Lower lobe of right lung (tissue), 2 donors: ENCODE data around the gene EML3. TPM values are rescaled to one million over a fixed set of nuclear protein-coding genes. Genes with fewer than 3 reads are reported as not detected.

Experiments used
- ATAC-seq, 2 donors: fragments of 200-7000 bp; cut with Tn5 transposase; one replicate each; pipeline ENCODE4 v1.9.1; 2020 to 2022; ENCODE audit warnings: mild to moderate bottlenecking in 2 of 2, moderate library complexity in 2 of 2
- DNase-seq: peaks from one replicate; pipeline ENCODE4 v3.0.0-alpha.2; 2020
- H3K27ac ChIP-seq: fragments of 200-600 bp; one replicate; pipeline ENCODE4 v1.8.0; 2022
- H3K27me3 ChIP-seq: fragments of 200-600 bp; one replicate; pipeline ENCODE4 v1.8.0; 2022; ENCODE audit warnings: low read depth
- H3K36me3 ChIP-seq: fragments of 200-600 bp; one replicate; pipeline ENCODE4 v1.8.0; 2022; ENCODE audit warnings: mild to moderate bottlenecking
- H3K4me1 ChIP-seq: fragments of 200-600 bp; one replicate; pipeline ENCODE4 v1.8.0; 2022
- H3K4me3 ChIP-seq: fragments of 200-600 bp; one replicate; pipeline ENCODE4 v1.8.0; 2022; ENCODE audit warnings: mild to moderate bottlenecking
- H3K9me3 ChIP-seq: fragments of 200-600 bp; one replicate; pipeline ENCODE4 v1.8.0; 2022
- CTCF ChIP-seq: fragments of 200-600 bp; IDR thresholded peaks from one replicate; pipeline ENCODE4 v1.8.0; 2022; ENCODE audit warnings: antibody characterized with exemption, mild to moderate bottlenecking
- intact Hi-C: fragments of 100-400 bp; cut with DNase I; formaldehyde crosslinking; loops from one replicate; pipeline ENCODE4 v1.11.0; 2022
- total RNA-seq: library from RNA; stranded (reverse); fragmentation: NEBNext Ultra II Directional; extraction: Animal tissue kit (Norgen Biotek cat#: 25700); gene quantifications from one replicate; pipeline ENCODE4 v1.2.1, GENCODE V29; 2021
- donor health status: DM: no; HTN: yes; CAD: no; lungs with severe emphysema.

EML3 gene
- total RNA-seq, 1 donor from 2014 or later, result 69.3 TPM

DNA sequence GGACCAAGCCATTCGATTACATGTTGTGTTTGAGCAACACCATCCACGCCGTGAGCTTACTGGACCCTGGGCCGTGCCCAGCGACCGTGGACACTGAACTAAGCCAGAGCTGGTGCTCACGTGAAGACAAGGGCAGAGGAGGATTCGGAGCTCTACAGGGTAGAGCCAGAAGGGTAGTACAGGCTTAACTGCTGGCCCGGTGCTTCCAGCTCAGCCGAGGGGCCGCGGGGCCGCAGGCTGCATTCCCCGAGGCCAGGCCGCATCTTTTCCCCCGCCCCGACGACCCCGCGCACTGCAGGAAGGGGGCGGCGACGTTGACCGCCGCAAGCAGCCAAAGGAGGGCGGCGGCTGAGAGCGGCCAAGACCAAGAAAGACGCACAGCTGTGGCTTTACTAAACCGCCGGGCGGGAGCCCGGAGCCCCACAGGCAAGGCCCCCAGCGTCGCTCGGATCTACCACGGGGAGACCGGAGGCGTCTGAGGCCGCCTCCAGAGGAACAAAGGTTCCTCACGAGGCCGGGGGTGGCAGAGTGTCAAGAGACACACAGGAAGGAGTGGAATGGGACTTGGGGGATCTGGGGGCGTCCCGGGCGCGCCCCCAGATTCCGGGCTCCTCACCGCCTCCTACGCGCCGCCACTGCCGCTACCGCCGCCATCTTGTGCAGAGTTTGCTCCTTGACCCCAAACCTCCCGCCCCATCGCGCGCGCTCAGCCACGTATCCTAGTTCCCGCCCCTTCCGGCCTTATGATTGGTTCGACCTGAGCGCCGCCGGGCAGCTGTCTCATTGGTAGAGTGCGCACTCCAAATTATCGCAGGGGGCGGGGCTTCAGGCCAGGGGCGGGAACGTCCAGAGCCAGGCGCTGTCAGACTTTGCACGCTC lies 33.6 kb upstream of the EML3 start, which contains the start of gene GANAB:
Gene GANAB, minus strand, starts transcription at position 668 of the 879 bp plus-strand sequence. Its CDS starts 14 bp downstream, at position 654.
- no peaks in the 10 kb centered on the region for H3K27me3 ChIP-seq
- intact Hi-C loops, result no loop called here
- peak within 1 kb of the TSS; percentile 90 for H3K4me3 ChIP-seq
- H3K9me3 ChIP-seq, result no peaks in the 10 kb centered on the region
- DNase-seq, result peak; percentile 100
- no peak for TF ChIP-seq CTCF
- ATAC-seq, result peak; percentile 99
- peaks cover 29% of the 10 kb centered on the region for H3K4me1 ChIP-seq
- H3K36me3 ChIP-seq, result peaks cover 49% of the 10 kb centered on the region
- peak within 1 kb of the TSS; percentile 93 for H3K27ac ChIP-seq

DNA sequence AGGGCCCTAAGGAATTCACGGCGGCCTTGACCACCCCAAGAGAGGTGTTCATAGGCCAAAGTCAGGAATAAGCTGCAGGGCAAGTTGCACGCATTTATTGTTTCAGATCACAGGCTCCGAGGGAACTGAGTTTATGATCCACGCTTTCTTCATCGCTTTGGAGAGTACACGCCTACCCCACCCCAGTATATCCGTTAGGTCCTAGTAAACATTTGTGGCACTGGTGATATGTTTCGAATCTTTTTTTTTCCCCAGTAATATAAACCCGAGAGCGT lies 33.0 kb upstream of the EML3 start:
- peak overlapping the region; percentile 93 for H3K27ac ChIP-seq
- ATAC-seq, result no peak
- peaks cover 23% of the 10 kb centered on the region for H3K4me1 ChIP-seq
- peak overlapping the region; percentile 90 for H3K4me3 ChIP-seq
- intact Hi-C loops, result no loop called here
- no peaks in the 10 kb centered on the region for H3K27me3 ChIP-seq
- H3K36me3 ChIP-seq, result peaks cover 49% of the 10 kb centered on the region
- no peak for TF ChIP-seq CTCF
- no peak for DNase-seq
- no peaks in the 10 kb centered on the region for H3K9me3 ChIP-seq

GRCh38 chr11:62644220-62644619 lies 31.6 kb upstream of the EML3 start:
- Histone ChIP-seq H3K36me3 (peaks cover 42% of the 10 kb centered on the region), H3K4me1 (peaks cover 23% of the 10 kb centered on the region), H3K4me3 (no peak overlapping the region), H3K27ac (no peak overlapping the region), H3K27me3 (no peaks in the 10 kb centered on the region), H3K9me3 (no peaks in the 10 kb centered on the region)
- DNase-seq (no peak), ATAC-seq (no peak)
- TF ChIP-seq CTCF, result no peak
- intact Hi-C loops, result no loop called here

- no peak overlapping the region for H3K27ac ChIP-seq
- ATAC-seq, result no peak
- no peak overlapping the region for H3K4me3 ChIP-seq
- no peaks in the 10 kb centered on the region for H3K9me3 ChIP-seq
- TF ChIP-seq CTCF, result no peak
- intact Hi-C loops, result no loop called here
- DNase-seq, result no peak
- no peaks in the 10 kb centered on the region for H3K27me3 ChIP-seq
- no peaks in the 10 kb centered on the region for H3K4me1 ChIP-seq
- peaks cover 98% of the 10 kb centered on the region for H3K36me3 ChIP-seq
Measured at GRCh38 chr11:62632492-62632891, 19.9 kb upstream of the EML3 start.

- ATAC-seq (no peak), DNase-seq (no peak)
- no peaks in the 10 kb centered on the region for H3K27me3 ChIP-seq
- no peak overlapping the region for H3K27ac ChIP-seq
- no peak for TF ChIP-seq CTCF
- intact Hi-C loops, result no loop called here
- H3K9me3 ChIP-seq, result no peaks in the 10 kb centered on the region
- H3K4me1 ChIP-seq, result no peaks in the 10 kb centered on the region
- no peak overlapping the region for H3K4me3 ChIP-seq
- peaks cover 78% of the 10 kb centered on the region for H3K36me3 ChIP-seq
Measured at GRCh38 chr11:62627713-62628112, 15.1 kb upstream of the EML3 start.
